Mesenchymal stem cell (in vitro differentiated cells and primary cell): ENCODE data around the gene MTUS2.

Source experiments
- DNase-seq: peaks from one replicate; pipeline ENCODE4 v3.0.0-alpha.2; 2013
- H2AFZ ChIP-seq: one replicate; pipeline ENCODE4 v1.6.1; 2013; ENCODE audit warnings: low read depth, mild to moderate bottlenecking, control low read depth, inconsistent platforms, low read length, moderate library complexity
- H2AK5ac ChIP-seq: 2 replicates; pipeline ENCODE4 v1.6.1; 2013; ENCODE audit warnings: low read length, moderate library complexity, mild to moderate bottlenecking, inconsistent platforms; ENCODE audit not compliant: severe bottlenecking
- H2BK120ac ChIP-seq: one replicate; pipeline ENCODE4 v1.6.1; 2013; ENCODE audit warnings: low read depth, mild to moderate bottlenecking, inconsistent platforms, low read length, moderate library complexity
- H2BK12ac ChIP-seq, 2 experiments: one replicate each; pipeline ENCODE4 v1.6.1; 2013; ENCODE audit warnings: inconsistent platforms in 2 of 2, low read length in 2 of 2, mild to moderate bottlenecking in 2 of 2, moderate library complexity in 2 of 2, control low read depth in 1 of 2
- H2BK15ac ChIP-seq: one replicate; pipeline ENCODE4 v1.6.1; 2013; ENCODE audit warnings: mild to moderate bottlenecking, low read depth, inconsistent platforms; ENCODE audit not compliant: poor library complexity, severe bottlenecking
- H2BK5ac ChIP-seq: 2 replicates; pipeline ENCODE4 v1.6.1; 2013; ENCODE audit warnings: low read depth, mild to moderate bottlenecking, low read length, control low read depth, inconsistent platforms; ENCODE audit not compliant: poor library complexity, severe bottlenecking
- H3K14ac ChIP-seq, 2 experiments: one replicate each; pipeline ENCODE4 v1.6.1; 2013; ENCODE audit warnings: inconsistent platforms in 2 of 2, low read length in 2 of 2, control low read depth in 1 of 2, mild to moderate bottlenecking in 1 of 2, moderate library complexity in 1 of 2
- H3K18ac ChIP-seq, 2 experiments: one replicate each; pipeline ENCODE4 v1.6.1; 2013; ENCODE audit warnings: inconsistent platforms in 2 of 2, low read length in 2 of 2, control low read depth in 1 of 2, low read depth in 1 of 2, mild to moderate bottlenecking in 1 of 2
- H3K23ac ChIP-seq, 2 experiments: one replicate each; pipeline ENCODE4 v1.6.1; 2013; ENCODE audit warnings: inconsistent platforms in 2 of 2, low read length in 2 of 2, mild to moderate bottlenecking in 2 of 2, moderate library complexity in 2 of 2, control low read depth in 1 of 2
- H3K27ac ChIP-seq: 2 replicates; pipeline ENCODE4 v1.5.1; 2013; ENCODE audit warnings: mild to moderate bottlenecking, moderate library complexity, low read length, control low read depth, inconsistent platforms; ENCODE audit not compliant: poor library complexity, severe bottlenecking
- H3K27me3 ChIP-seq, 2 experiments: 2 replicates each; pipeline versions ENCODE4 v1.6.1 to v1.7.0; 2013; ENCODE audit warnings: low read length in 2 of 2, mild to moderate bottlenecking in 2 of 2, moderate library complexity in 2 of 2, control low read depth in 1 of 2, inconsistent platforms in 1 of 2; ENCODE audit not compliant: control insufficient read depth in 1 of 2, insufficient read depth in 1 of 2
- H3K36me3 ChIP-seq, 2 experiments: 2 replicates each; pipeline versions ENCODE4 v1.6.1 to v1.7.0; 2013; ENCODE audit warnings: low read length in 2 of 2, control low read depth in 1 of 2, inconsistent platforms in 1 of 2, low read depth in 1 of 2, mild to moderate bottlenecking in 1 of 2; ENCODE audit not compliant: insufficient read depth in 2 of 2, control insufficient read depth in 1 of 2
- H3K4ac ChIP-seq, 2 experiments: one replicate each; pipeline ENCODE4 v1.6.1; 2013; ENCODE audit warnings: inconsistent platforms in 2 of 2, low read length in 2 of 2, mild to moderate bottlenecking in 2 of 2, moderate library complexity in 2 of 2, control low read depth in 1 of 2, low read depth in 1 of 2
- H3K4me1 ChIP-seq: 2 replicates; pipeline ENCODE4 v1.6.1; 2013; ENCODE audit warnings: low read depth, low read length, control low read depth; ENCODE audit not compliant: control insufficient read depth, insufficient read depth
- H3K4me2 ChIP-seq: 2 replicates; pipeline ENCODE4 v1.6.1; 2013; ENCODE audit warnings: low read length, mild to moderate bottlenecking, inconsistent platforms; ENCODE audit not compliant: poor library complexity, severe bottlenecking
- H3K4me3 ChIP-seq, 2 experiments: 2 replicates each; pipeline versions ENCODE4 v1.5.1 to v1.7.0; 2013; ENCODE audit warnings: low read length in 2 of 2, mild to moderate bottlenecking in 2 of 2, control low read depth in 1 of 2, low read depth in 1 of 2; ENCODE audit not compliant: insufficient read depth in 1 of 2
- H3K79me1 ChIP-seq: replicated peaks from 2 replicates; pipeline ENCODE4 v1.6.1; 2013; ENCODE audit warnings: mild to moderate bottlenecking, control low read depth, low read length, inconsistent platforms; ENCODE audit not compliant: poor library complexity, severe bottlenecking
- H3K9ac ChIP-seq: 2 replicates; pipeline ENCODE4 v1.7.0; 2013; ENCODE audit warnings: mild to moderate bottlenecking, low read length, moderate library complexity
- H3K9me3 ChIP-seq: 2 replicates; pipeline ENCODE4 v1.7.0; 2013; ENCODE audit warnings: mild to moderate bottlenecking, low read length; ENCODE audit not compliant: control insufficient read depth
- H4K8ac ChIP-seq: one replicate; pipeline ENCODE4 v1.6.1; 2013; ENCODE audit warnings: inconsistent platforms, mild to moderate bottlenecking, low read length, moderate library complexity
- H4K91ac ChIP-seq: one replicate; pipeline ENCODE4 v1.6.1; 2013; ENCODE audit warnings: mild to moderate bottlenecking, low read length, inconsistent platforms
- WGBS: methylation state at CpG from one replicate; pipeline ENCODE4 v1.1.7; 2013; ENCODE audit warnings: mixed read lengths; 5-methylcytosine and 5-hydroxymethylcytosine counted together

Gene MTUS2

GRCh38 chr13:29524176-29524575 is 704.0 kb downstream of the MTUS2 start:
- H4K91ac ChIP-seq: no peak overlapping the region
- no peak for DNase-seq
- H2BK12ac ChIP-seq: no peak overlapping the region
- H3K18ac ChIP-seq: peak overlapping the region; percentile 4 to 24
- no peaks in the 10 kb centered on the region for H3K27me3 ChIP-seq
- no peak overlapping the region for H3K4me3 ChIP-seq
- H2AFZ ChIP-seq: no peak overlapping the region
- H3K9me3 ChIP-seq: no peaks in the 10 kb centered on the region
- H2AK5ac ChIP-seq: no peak overlapping the region
- H3K27ac ChIP-seq: no peak overlapping the region
- no peak overlapping the region for H3K4me2 ChIP-seq
- H2BK15ac ChIP-seq: no peak overlapping the region
- H3K14ac ChIP-seq: no peak overlapping the region
- H4K8ac ChIP-seq: no peak overlapping the region
- WGBS: 91% methylated on average over 16 of the region's 17 CpGs
- peaks cover 44% of the 10 kb centered on the region for H3K79me1 ChIP-seq
- peaks cover 35% of the 10 kb centered on the region for H3K4me1 ChIP-seq
- H3K23ac ChIP-seq: no peak overlapping the region
- peaks cover 37 to 49% of the 10 kb centered on the region in 2 experiments for H3K36me3 ChIP-seq
- peak overlapping the region; percentile 80 for H3K9ac ChIP-seq
- H2BK120ac ChIP-seq: no peak overlapping the region
- no peak overlapping the region for H3K4ac ChIP-seq
- H2BK5ac ChIP-seq: no peak overlapping the region

GRCh38 chr13:29524641-29525040 is 704.5 kb downstream of the MTUS2 start:
- Histone ChIP-seq H3K14ac (no peak overlapping the region), H4K8ac (no peak overlapping the region), H4K91ac (no peak overlapping the region), H3K79me1 (peaks cover 44% of the 10 kb centered on the region), H3K23ac (no peak overlapping the region), H3K9ac (peak overlapping the region; percentile 80), H3K4ac (no peak overlapping the region), H2BK120ac (no peak overlapping the region), H3K27me3 (no peaks in the 10 kb centered on the region), H3K18ac (no peak overlapping the region), H3K4me1 (peaks cover 35% of the 10 kb centered on the region), H2AK5ac (no peak overlapping the region), H2BK5ac (no peak overlapping the region), H2BK15ac (no peak overlapping the region), H3K4me3 (no peak overlapping the region), H3K9me3 (no peaks in the 10 kb centered on the region), H2BK12ac (no peak overlapping the region), H2AFZ (no peak overlapping the region), H3K36me3 (peaks cover 40 to 50% of the 10 kb centered on the region in 2 experiments), H3K4me2 (no peak overlapping the region), H3K27ac (no peak overlapping the region)
- WGBS: 95% methylated on average over 9 of the region's 9 CpGs
- DNase-seq: no peak

- H2BK12ac ChIP-seq: no peak overlapping the region
- 95% methylated on average over 7 of the region's 7 CpGs for WGBS
- H3K27ac ChIP-seq: no peak overlapping the region
- no peaks in the 10 kb centered on the region for H3K9me3 ChIP-seq
- H3K18ac ChIP-seq: no peak overlapping the region
- no peak overlapping the region for H2AFZ ChIP-seq
- H3K14ac ChIP-seq: no peak overlapping the region
- H3K36me3 ChIP-seq: peaks cover 48 to 53% of the 10 kb centered on the region in 2 experiments
- H3K4me3 ChIP-seq: no peak overlapping the region
- no peaks in the 10 kb centered on the region for H3K27me3 ChIP-seq
- no peak overlapping the region for H2AK5ac ChIP-seq
- H3K9ac ChIP-seq: no peak overlapping the region
- no peak overlapping the region for H3K4ac ChIP-seq
- H3K4me1 ChIP-seq: peaks cover 31% of the 10 kb centered on the region
- no peak overlapping the region for H4K91ac ChIP-seq
- H3K23ac ChIP-seq: no peak overlapping the region
- H3K4me2 ChIP-seq: no peak overlapping the region
- no peak overlapping the region for H2BK15ac ChIP-seq
- DNase-seq: no peak
- H2BK5ac ChIP-seq: no peak overlapping the region
- no peak overlapping the region for H2BK120ac ChIP-seq
- no peak overlapping the region for H4K8ac ChIP-seq
- H3K79me1 ChIP-seq: peaks cover 43% of the 10 kb centered on the region
Observed at GRCh38 chr13:29525757-29526156, 705.6 kb downstream of the MTUS2 start.

- Histone ChIP-seq H3K4me3 (no peak overlapping the region), H3K9me3 (no peaks in the 10 kb centered on the region), H3K9ac (no peak overlapping the region), H3K27me3 (no peaks in the 10 kb centered on the region), H3K79me1 (peaks cover 47% of the 10 kb centered on the region), H2BK5ac (no peak overlapping the region), H3K4ac (no peak overlapping the region), H3K23ac (no peak overlapping the region), H2BK120ac (no peak overlapping the region), H2BK15ac (no peak overlapping the region), H3K14ac (no peak overlapping the region), H3K27ac (no peak overlapping the region), H2AFZ (no peak overlapping the region), H3K36me3 (peaks cover 50 to 57% of the 10 kb centered on the region in 2 experiments), H4K91ac (no peak overlapping the region), H4K8ac (no peak overlapping the region), H3K18ac (no peak overlapping the region), H3K4me1 (peaks cover 25% of the 10 kb centered on the region), H3K4me2 (no peak overlapping the region), H2BK12ac (no peak overlapping the region), H2AK5ac (no peak overlapping the region)
- WGBS: 99% methylated on average over 14 of the region's 14 CpGs
- DNase-seq: no peak
Observed at GRCh38 chr13:29526741-29527140, 706.6 kb downstream of the MTUS2 start.
